Neural progenitor cell (in vitro differentiated cells): ENCODE data around the gene ITSN1.

ENCODE experiments used
- EZH2 ChIP-seq: fragments of 200-600 bp; sonication (generic); IDR thresholded peaks from 2 replicates; pipeline ENCODE4 v1.6.1; 2017; ENCODE audit warnings: antibody characterized with exemption, mild to moderate bottlenecking, moderate library complexity
- EZH2phosphoT487 ChIP-seq: fragments of 200-600 bp; sonication (generic); IDR thresholded peaks from 2 replicates; pipeline ENCODE4 v1.6.1; 2017; ENCODE audit warnings: antibody characterized with exemption
- TF ChIP-seq, protein P1 (sequence below): fragments of 200-600 bp; sonication (generic); IDR thresholded peaks from 2 replicates; pipeline ENCODE4 v1.5.1; 2017; ENCODE audit warnings: antibody characterized with exemption, mild to moderate bottlenecking

DNA sequence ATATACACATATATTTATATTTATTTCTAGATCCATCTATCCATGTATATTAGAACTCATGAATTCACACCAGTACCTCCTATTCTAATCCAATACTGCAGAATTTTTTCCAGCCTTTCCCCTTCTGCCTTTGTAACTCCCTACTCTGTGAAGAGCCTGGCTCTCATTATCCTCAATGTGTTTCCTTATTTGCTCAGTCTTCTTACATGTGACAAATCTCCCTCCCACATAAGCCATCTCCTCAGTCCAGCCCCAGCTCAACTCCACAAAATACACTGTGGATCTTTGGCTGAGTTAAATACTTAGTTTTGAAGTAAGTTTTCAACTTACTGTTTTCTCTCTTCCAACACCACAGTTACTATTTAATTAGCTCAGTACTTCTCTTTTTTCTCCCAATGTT lies 227.6 kb downstream of the ITSN1 start:
- TF ChIP-seq EZH2 = no peak
- TF ChIP-seq, protein P1, sequence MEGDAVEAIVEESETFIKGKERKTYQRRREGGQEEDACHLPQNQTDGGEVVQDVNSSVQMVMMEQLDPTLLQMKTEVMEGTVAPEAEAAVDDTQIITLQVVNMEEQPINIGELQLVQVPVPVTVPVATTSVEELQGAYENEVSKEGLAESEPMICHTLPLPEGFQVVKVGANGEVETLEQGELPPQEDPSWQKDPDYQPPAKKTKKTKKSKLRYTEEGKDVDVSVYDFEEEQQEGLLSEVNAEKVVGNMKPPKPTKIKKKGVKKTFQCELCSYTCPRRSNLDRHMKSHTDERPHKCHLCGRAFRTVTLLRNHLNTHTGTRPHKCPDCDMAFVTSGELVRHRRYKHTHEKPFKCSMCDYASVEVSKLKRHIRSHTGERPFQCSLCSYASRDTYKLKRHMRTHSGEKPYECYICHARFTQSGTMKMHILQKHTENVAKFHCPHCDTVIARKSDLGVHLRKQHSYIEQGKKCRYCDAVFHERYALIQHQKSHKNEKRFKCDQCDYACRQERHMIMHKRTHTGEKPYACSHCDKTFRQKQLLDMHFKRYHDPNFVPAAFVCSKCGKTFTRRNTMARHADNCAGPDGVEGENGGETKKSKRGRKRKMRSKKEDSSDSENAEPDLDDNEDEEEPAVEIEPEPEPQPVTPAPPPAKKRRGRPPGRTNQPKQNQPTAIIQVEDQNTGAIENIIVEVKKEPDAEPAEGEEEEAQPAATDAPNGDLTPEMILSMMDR = no peak
- TF ChIP-seq EZH2phosphoT487 = no peak
